HEK293T (cell line): Measurements from ENCODE around the gene ZNF492.

Experiments
- BHLHE40 ChIP-seq: fragments of 450-650 bp; IDR thresholded peaks from 2 replicates; pipeline ENCODE4 v1.6.1; 2016; ENCODE audit warnings: mild to moderate bottlenecking, moderate library complexity, borderline replicate concordance
- SP1 ChIP-seq: fragments of 450-650 bp; IDR thresholded peaks from 2 replicates; pipeline ENCODE4 v1.6.1; 2017
- TARDBP ChIP-seq: fragments of 450-650 bp; IDR thresholded peaks from 2 replicates; pipeline ENCODE4 v1.6.1; 2016
- TF ChIP-seq, protein P1 (sequence below): fragments of 450-650 bp; IDR thresholded peaks from 2 replicates; pipeline ENCODE4 v1.6.1; 2016

DNA sequence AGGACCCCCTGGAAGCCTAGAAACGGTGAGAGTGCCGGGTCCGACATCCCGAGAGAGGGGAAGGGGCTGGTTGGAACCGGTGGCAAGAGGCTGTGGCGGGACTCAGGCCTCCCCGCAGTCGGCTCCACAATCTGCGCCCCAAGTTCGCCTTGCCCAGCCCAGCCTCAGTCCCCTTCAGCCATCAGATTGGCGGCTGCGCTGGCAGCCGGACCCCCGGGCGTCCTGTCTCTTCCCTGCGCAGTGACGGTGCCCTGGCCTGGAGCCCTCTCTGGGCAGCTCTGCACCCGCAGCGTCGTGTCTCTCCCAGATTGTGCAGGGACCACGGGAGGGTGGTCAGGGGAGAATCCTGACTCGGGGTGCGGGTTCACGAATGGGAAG lies 315 bp downstream of the ZNF492 start:
- TF ChIP-seq BHLHE40 = no peak
- no peak for TF ChIP-seq TARDBP
- no peak for TF ChIP-seq SP1
- TF ChIP-seq, protein P1, sequence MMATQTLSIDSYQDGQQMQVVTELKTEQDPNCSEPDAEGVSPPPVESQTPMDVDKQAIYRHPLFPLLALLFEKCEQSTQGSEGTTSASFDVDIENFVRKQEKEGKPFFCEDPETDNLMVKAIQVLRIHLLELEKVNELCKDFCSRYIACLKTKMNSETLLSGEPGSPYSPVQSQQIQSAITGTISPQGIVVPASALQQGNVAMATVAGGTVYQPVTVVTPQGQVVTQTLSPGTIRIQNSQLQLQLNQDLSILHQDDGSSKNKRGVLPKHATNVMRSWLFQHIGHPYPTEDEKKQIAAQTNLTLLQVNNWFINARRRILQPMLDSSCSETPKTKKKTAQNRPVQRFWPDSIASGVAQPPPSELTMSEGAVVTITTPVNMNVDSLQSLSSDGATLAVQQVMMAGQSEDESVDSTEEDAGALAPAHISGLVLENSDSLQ = no peak
